ENCODE results near the gene HOXD12.

The HOXD12 gene

DNA sequence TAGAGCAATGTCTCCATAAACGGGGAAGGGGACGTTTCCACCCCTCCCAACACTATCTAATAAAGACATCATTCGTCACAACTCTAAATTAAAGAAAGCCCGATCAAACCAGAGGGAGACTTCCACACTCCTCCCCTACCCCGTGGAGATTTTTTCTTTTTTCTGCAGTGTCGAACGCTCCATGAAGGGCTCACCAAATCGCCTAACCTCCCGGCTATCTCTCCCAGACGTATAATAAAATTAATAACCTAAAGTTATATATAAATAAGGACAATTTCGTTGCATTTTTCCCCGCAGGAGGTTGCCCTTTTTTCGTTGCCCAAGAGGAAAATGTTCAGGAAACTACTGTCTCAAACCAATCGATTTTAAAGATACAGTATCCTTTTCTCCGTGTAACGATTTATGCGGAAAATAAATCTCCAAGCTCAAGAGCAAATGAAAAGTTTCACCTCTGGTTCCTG lies 18.2 kb upstream of the HOXD12 start:
- no peak for DNase-seq

DNA sequence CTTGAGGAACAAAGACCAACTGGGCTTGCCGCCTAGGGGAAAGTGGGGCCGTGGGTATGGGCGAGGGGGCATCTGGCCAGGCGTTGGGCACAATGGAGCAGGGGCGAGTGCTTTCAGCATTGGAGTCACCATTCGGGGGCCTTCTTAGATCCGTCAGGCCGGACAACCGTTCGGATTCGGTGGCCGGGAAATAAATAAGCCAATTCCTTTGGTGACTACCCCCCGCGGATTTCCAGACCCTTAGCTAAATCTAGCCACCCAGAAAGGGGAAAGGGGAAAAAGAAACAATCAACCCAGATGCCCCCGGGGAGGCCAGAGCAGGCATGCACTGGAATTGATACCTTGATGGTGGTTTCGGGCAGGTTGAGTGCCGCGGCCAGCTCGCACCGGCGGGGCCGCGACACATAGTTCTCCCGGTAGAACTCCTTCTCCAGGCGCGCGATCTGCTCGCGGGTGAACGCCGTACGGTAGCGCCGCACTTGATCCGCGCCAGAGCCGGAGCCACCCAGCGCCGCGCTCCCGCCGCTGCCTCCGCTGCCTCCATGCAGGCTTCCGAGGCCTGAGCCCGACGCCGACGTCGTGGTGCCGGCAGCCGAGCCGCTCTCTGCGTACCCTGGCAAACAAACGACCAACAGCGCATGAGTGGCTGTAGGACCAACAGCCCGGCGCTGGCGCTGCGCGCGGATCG lies 17.6 kb upstream of the HOXD12 start:
- no peak for DNase-seq

DNA sequence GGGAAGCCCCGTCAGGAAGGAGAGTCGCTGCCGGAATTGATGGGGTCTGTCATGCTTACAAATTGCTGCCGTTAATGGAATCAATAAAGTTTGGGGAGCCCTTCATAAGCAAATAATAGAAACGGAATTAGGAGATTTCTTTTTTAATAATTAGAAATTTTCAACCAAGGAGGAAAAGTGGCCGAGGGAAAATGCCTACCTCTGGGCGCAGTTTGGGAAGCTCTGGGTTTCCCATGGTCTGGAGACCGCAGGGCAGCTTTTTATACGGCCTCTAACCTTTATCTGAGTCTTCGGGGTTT lies 17.1 kb upstream of the HOXD12 start:
- no peak for DNase-seq

DNA sequence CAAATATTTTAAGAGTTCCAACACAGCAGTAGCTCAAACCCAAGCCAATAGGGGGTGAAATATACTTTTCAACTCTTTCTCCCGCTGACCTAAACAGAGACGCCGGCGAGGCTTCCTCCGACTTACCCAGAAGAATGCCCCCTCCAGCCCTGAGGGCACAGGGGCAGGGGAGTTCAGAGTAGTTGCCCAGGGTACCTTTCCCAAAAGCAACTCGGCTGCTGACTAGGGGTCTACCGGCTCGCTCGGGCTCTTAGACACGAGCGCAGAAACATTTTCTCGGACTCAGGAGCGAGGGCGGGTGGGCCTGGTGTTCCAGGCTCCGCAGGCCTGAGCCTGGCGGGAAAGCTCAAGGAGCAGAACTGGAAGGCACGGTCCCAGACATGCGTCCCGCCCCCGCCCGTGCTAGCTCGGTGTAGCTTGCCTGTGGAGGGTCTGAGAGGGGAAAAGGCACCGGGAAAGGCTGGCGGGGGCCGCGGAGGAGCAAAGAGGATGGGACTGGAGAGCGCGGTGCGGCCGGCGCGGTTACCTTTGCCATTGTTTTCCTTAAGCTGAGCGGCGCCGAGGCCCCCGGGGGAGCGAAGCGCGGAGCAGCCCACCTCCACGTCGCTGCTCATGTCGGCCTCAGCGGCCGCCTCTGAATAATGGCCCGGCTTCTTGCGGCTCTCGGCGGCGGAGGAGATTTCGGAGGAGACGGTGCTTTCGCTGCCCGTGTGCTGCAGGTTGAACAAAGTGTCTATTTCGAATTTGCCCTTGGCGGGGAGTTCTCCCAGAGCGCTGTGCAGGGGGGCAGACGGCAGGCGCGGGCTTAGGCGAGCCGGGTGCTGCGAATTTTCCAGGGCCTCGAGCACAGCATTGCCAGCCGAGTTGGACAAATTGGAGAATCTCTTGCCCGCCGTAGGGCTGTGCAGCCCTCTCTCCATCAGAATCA lies 16.5 kb upstream of the HOXD12 start:
- no peak for DNase-seq

DNA sequence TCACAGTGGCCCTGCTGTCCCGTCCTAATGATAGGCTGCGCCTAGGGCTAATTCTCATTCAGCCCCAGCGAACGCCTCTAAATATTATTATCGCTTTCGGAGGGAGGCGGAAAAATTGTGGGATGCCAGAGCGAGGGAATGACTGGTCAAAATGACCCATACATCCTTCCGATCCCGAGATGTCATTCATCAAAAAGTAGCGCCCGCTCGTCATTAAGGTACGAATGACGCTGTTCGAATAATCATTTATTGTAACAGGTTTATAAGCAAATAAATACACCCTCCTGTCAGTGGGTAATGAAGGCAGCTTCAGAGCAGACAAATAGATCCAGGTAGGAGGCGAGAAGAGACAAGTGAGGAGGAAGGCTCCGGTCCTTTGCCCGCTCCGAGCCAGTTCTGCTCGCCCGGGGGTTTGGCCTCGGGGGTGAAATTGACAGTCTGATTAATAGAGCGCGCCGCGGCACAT lies 15.8 kb upstream of the HOXD12 start, which contains the start of gene EVX2:
Gene EVX2 (minus strand): TSS at position 167 of the 466 bp plus-strand sequence. CDS start 186 bp downstream, outside the sequence.
- DNase-seq: no peak

DNA sequence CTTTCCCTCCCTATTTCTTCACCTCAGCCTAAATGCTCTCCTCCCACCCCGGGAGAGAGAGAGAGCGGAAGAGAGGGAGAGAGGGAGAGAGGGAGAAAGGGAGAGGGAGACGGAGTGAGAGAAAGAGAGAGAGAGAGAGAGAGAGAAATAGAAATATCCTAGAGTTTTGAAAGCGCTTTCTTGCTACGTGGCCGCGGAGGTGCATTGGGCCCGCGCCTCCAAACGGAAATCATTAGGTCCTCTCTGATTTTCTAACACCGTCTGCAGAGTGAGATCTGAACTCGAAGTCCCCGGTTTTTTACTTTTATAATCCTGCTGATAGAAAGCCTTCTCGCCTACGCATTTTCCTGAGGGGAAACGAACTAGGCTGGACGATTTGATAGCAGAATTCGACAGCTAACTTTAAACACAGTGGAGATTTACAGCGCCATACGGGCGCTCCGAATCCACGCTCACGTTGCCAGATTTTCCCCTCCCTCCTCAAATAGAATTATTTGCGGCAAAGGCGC lies 14.9 kb upstream of the HOXD12 start:
- DNase-seq: no peak

DNA sequence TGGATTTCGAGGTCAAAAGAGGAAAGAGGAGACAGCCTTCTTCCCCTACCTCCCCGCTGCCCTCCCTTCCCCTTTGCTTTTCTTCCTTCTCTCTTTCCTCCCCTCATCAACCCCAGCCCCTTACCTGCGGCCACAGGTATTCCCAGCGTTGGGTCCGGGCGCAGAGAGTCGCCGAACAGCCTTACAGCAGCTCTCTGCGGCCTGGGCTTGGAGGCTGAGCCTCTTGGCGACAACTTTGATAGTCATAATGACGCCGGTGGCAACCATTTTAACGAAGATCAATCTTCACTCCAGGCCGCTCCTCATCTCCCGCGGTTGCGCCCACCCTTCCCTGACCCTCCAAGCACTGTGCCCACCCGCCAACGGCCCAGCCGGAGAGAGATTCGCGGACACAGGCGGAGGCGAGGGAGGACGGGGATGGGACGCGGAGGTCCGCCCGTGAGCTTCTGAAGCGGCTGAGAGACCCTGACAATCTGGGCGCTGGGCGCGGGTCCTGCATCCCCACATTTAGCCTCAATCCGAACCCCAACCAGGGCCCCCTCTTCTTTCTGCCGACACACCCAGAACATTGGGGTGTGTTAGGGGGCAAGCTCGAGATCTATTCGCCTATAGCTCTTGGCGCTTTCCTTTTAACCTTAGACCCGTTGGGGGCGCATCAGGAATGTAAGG lies 14.3 kb upstream of the HOXD12 start:
- DNase-seq: no peak

DNA sequence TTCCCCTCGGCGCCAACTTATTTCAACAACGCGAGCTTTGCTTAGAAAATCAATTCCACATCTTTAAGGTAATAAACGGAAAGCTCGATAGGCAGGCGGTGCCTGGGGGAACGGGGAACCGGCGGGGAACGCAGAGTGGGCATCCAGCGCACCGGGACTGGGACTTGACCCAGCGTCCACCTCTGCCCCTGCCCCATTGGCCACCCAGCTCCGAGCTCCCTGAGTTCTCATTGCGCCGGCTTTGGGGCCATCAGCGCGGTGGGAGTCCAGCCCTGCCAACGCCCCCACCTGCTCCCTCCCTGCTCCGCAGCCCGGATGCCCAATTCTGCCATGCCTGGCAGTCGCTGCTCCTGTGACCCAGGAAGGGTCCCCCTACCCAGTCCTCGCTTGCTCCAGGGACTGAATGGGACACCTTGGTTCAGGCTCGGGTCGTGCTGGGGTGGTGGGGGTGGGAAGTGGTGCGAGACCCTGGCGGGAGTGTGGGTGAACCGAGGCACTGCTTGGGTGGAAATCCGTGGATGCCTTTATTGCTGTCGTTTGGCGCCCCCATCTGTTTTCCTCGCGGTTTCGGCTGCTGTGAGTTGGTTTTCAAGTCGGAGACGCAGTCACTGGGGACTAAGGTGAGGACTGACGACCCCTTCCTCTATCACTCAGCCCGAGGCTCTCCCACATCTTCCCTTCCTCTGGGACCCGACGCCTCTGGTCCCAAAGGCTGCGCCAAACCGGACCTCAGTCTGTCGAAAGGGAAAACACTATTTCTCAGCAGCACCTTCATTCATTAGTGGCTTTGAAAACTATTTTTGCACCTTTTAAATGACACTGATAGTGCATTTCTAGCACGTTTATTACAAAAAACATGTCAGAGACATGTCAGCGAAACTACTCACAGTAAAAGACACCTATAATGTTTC lies 13.5 kb upstream of the HOXD12 start:
- no peak for DNase-seq

DNA sequence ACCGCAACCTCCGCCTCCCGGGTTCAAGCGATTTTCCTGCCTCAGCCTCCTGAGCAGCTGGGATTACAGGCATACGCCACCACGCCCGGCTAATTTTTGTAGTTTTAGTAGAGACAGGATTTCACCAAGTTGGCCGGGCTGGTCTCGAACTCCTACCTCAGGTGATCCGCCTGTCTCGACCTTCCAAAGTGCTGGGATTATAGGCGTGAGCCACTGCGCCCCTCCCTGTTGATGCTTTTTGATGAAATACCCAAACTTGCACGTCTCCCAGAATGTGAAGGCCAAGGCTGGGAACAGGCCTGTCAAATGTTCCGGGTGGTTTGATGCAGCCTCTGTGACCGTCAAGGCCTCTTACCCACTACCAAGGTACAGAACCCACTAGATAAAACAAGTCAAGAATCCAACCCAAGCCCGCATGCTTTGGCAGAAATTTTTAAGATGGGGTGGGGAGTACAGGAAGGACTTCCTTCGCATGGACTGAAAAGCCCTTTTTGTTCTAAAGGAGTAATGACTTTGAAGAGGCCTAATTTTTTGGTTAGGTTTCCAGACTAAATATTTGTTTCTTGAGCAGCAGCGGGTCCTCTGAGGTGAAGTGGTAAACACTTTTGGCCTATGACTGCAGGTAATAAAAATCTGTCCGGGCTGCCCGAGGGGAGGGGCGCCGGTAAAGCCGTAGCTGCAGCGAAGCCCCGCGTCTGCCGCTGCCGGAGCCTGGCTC lies 12.1 kb upstream of the HOXD12 start:
- DNase-seq: no peak

DNA sequence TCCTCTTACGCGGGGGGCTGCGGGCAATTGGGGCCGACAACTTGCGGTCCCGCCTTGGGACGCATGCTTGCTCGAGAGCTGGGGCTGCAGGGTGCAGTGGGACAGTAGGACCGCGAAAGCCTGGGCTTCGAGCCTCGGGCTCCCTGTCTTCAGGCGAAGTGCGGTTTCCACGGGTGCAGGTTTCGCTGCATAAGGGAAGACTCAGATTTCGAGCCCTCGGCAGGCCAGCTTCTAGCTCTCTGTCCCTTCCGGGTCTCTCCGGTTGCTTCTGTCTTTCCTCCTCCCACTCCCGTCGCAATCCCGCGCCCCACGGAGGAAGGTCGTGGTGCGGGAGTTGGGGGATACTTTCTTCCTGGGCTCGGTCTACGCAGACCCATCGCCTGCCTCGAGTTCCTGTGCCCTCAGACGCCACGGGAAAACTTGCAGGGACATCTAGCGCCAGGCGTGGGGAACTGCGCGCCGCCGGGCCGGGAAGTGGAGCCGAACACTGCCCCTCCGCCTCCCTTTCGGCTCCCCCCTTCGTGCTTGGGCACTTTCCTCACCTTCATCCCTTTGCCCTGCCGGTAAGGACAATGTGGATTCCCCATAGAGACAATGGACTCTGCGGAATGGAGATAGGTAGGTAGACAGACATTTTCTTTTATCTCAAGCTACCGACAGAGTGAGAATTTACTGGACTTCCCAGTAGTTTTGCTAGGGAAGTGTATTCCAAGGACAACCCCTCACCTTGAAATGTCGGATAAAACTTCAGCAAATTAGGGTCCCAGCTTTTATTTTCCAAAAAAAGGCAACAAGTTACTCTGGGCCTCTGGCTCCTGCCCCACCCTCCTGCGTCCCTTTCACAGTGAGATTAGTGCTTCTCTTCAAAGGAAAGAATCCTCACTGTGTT lies 11.3 kb upstream of the HOXD12 start:
- no peak for DNase-seq

DNA sequence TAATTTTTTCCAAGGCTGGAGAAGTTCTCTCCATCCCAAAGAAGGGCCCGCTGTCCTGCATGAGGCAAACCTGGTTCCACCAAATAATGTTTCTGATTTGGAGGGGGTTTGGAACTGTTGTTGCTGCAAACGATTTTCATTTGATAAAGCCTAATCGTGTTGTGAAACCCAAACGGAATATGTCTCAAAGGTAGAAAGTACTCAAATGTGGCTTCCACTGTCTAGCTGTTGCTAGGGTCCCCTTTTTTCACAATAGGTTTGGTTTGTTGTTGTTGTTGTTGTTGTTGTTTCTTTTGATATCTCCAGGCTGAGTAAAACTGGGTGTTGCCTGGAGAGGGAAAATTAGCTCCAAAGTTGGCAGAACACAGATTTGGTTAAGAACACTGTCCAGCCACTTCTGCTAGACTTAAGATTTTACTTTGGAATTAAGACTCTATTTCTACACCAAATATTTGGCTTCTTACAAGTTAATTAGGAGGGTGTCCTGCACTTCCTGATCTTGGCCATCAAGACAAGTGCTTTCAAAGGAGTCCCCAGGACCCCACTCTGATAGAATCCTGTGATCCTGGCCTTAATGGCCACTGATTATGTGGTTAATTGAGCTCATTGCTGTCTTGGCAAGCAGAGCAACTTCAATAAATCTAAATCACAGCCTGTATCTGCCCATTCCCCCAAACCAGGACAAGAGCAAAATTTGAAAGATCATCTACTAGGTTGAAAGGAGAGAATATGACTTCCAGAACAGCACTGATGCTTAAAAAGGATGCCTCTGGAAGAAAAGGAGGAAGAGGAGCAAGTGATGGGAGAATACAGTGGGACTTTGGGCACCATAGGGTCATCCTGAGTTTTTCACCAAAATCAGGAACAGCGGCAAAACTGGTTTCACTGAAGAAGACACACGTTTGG lies 10.4 kb upstream of the HOXD12 start:
- no peak for DNase-seq

DNA sequence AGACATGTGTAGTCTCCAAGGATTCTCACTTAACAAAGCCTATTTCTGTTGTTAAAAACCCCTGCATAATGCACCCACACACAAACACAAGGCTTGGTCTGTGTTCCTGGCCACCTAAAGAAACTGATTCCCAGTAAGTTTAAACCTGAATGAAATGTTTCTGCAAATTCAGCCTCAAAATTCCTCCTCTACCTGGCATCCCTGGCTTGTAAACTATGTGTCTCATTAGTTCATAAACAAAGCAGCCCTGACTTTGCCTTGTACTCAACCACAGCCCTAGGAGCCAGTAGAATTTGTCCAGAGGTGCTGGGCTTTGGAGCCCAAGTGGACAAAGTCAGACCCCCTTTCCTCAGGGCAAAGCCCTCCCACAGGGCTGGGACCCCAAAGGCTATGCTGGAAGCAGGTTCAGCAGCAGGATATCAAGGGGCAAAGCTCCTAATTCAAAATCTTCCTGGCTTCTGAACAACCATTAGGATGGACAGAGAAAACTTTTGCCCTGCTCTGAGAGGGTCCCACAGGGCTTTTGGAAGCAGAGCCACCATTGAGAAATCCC lies 9.7 kb upstream of the HOXD12 start:
- no peak for DNase-seq

DNA sequence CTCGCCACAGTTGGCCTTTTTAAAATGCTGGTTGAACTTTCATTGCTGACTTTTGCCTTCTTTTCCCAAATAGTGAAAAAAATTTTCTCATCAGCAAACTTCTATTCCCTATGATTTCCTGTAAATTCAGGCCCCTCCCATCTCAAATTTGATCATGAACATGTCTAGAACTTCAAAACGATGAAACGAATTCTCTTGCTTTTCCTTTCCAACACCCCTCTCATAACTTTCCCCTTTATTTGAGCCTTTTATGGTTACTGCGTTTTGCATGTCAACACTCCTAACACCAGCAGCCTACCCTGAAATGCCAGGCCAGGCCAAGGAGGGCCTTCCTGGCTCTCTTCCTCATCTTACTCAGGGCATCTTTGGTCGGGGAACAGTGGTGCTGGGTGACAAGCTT lies 8.7 kb upstream of the HOXD12 start:
- DNase-seq: no peak

DNA sequence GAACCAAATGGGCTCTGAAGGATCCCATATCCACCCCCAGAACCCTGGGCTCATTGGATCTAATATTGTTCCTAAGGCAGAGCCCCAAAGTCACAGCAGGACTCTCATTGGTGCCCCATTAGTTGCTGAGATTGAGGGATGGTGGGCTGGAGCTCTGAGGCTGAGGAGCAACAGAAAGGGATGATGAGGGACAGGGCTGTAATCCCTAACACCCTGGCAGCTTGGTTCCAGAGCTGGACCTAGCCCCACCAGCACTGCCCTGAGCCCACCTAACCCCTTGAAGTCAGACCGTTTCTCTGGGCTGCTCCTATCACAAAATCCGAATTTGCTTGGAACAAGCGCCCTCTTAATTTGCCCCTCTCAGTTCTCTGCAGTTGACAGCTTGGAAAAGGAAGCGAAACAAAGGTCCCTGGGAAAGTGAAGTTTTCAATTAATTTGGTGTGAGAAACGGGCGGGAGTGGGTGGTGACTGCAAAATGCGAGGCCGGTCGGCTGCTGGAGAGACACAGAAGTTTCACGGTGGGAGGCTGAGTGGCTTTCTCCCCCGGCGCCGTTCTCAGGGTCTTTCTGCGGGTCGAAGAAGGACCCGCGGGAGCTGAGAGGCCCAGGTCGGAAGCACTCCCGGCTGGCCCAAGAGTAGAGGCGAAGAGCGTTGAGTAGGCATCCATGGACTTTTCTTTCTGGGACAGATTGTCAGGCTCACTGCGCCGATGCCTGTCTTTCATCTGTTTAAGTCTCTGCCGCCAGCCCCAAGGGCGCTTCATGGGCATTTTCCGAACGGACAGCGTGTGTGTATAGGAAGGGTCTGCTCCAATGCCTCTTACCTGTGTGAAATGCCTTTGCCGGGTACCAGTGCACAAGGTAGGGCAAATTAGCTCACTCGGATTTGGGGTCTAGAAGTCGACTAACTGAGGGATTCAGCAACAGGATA lies 8.0 kb upstream of the HOXD12 start:
- DNase-seq: no peak

DNA sequence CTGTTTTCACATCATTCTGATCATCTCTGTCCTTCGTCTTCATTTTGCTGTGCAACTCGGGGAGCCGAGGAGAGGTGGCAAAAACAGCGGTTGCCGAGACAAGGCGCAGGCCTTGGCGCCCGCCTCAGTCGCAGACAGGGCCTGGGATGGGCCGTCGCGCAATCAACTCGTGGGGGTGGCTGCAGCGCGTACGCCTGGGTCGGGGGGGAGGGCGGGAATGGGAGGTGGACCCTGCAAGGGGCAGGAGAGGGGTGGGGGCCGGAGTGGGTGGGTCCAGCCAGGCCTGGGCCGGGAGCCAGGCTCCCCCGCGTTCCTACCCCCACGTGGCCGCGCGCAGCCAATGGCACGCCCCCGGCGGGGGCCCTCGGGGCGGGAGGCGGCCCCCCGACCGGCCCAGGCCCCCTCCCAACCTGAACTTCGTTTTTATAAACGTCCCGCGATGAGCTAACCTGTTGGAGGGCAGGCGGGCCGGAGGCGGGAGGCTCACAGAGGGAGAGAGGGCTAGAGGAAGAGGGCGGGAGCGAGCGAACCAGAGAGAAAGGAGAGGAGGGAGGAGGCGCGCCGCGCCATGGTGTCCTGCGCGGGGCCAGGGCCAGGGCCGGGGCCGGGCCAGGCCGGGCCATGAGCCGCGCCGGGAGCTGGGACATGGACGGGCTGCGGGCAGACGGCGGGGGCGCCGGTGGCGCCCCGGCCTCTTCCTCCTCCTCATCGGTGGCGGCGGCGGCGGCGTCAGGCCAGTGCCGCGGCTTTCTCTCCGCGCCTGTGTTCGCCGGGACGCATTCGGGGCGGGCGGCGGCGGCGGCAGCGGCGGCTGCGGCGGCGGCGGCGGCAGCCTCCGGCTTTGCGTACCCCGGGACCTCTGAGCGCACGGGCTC lies 7.1 kb upstream of the HOXD12 start, which contains the start of gene HOXD13:
Gene HOXD13 (plus strand): TSS at position 452 of the 875 bp plus-strand sequence. CDS start 170 bp downstream, at position 622.
- no peak for DNase-seq

DNA sequence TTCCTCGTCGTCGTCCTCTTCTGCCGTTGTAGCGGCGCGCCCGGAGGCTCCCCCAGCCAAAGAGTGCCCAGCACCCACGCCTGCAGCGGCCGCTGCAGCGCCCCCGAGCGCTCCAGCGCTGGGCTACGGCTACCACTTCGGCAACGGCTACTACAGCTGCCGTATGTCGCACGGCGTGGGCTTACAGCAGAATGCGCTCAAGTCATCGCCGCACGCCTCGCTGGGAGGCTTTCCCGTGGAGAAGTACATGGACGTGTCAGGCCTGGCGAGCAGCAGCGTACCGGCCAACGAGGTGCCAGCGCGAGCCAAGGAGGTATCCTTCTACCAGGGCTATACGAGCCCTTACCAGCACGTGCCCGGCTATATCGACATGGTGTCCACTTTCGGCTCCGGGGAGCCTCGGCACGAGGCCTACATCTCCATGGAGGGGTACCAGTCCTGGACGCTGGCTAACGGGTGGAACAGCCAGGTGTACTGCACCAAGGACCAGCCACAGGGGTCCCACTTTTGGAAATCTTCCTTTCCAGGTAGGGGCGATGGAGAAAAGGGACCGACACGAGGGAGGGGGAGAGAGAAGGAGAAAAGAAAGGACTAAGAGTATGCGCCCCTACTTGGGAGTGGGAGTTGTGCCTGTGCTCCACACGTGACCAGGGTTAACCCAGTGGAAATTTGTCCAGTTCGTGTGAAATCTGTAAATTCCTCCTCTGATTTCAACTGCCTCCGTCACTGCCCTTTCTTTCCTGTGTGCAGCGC lies 6.3 kb upstream of the HOXD12 start:
- no peak for DNase-seq
